Osteoblast (primary cell): ENCODE measurements around the gene YJEFN3. TPM values are rescaled to one million over a fixed set of nuclear protein-coding genes. Genes with fewer than 3 reads are reported as not detected.
A peak's percentile ranks its signal among the peaks of the same experiment; 100 is the strongest.

Source experiments
- DNase-seq: peaks from one replicate; pipeline ENCODE4 v3.0.0; 2011; ENCODE audit warnings: low spot score, mixed read lengths; ENCODE audit not compliant: insufficient read length; ENCODE audit errors: missing footprints
- H2AFZ ChIP-seq: 2 replicates; pipeline ENCODE4 v1.6.0; 2011; ENCODE audit warnings: mild to moderate bottlenecking, low read length
- H3K27ac ChIP-seq: 2 replicates; pipeline ENCODE4 v1.5.1; 2011; ENCODE audit warnings: mild to moderate bottlenecking, low read depth, low read length, moderate library complexity
- H3K27me3 ChIP-seq: 2 replicates; pipeline ENCODE4 v1.6.0; 2012; ENCODE audit warnings: mild to moderate bottlenecking, control low read depth, inconsistent platforms, low read length, moderate library complexity; ENCODE audit not compliant: insufficient read depth
- H3K36me3 ChIP-seq: 2 replicates; pipeline ENCODE4 v1.5.1; 2011; ENCODE audit warnings: mild to moderate bottlenecking, low read length, control low read depth, moderate library complexity; ENCODE audit not compliant: insufficient read depth
- H3K4me1 ChIP-seq: 2 replicates; pipeline ENCODE4 v1.5.1; 2011; ENCODE audit warnings: mild to moderate bottlenecking, low read length, control low read depth, moderate library complexity; ENCODE audit not compliant: insufficient read depth
- H3K4me2 ChIP-seq: 2 replicates; pipeline ENCODE4 v1.6.0; 2011; ENCODE audit warnings: mild to moderate bottlenecking, low read length; ENCODE audit not compliant: insufficient read depth
- H3K4me3 ChIP-seq: fragments of 200-600 bp; sonication (generic); 3 replicates; pipeline ENCODE4 v1.5.1; 2012; ENCODE audit warnings: mild to moderate bottlenecking, low read length, inconsistent platforms; ENCODE audit not compliant: insufficient read depth
- H3K79me2 ChIP-seq: 2 replicates; pipeline ENCODE4 v1.6.0; 2012; ENCODE audit warnings: mild to moderate bottlenecking, low read length, control low read depth, inconsistent platforms; ENCODE audit not compliant: insufficient read depth
- H3K9me3 ChIP-seq: 2 replicates; pipeline ENCODE4 v1.5.1; 2011; ENCODE audit warnings: low read depth, low read length, control low read depth
- H4K20me1 ChIP-seq: 2 replicates; pipeline ENCODE4 v1.6.0; 2012; ENCODE audit warnings: mild to moderate bottlenecking, low read length, control low read depth; ENCODE audit not compliant: insufficient read depth
- total RNA-seq: library from RNA; depleted of rRNA; stranded (reverse); fragments of >200 nt; gene quantifications from 2 replicates; pipeline ENCODE4 v1.2.3, GENCODE V29; 2012
- TF ChIP-seq, protein P1 (sequence below): IDR thresholded peaks from 2 replicates; pipeline ENCODE4 v1.5.1; 2011; ENCODE audit warnings: mild to moderate bottlenecking, low read depth, low read length, moderate library complexity; ENCODE audit errors: extremely low read depth

The YJEFN3 gene
- total RNA-seq, 1 donor: under 0.01 TPM

DNA sequence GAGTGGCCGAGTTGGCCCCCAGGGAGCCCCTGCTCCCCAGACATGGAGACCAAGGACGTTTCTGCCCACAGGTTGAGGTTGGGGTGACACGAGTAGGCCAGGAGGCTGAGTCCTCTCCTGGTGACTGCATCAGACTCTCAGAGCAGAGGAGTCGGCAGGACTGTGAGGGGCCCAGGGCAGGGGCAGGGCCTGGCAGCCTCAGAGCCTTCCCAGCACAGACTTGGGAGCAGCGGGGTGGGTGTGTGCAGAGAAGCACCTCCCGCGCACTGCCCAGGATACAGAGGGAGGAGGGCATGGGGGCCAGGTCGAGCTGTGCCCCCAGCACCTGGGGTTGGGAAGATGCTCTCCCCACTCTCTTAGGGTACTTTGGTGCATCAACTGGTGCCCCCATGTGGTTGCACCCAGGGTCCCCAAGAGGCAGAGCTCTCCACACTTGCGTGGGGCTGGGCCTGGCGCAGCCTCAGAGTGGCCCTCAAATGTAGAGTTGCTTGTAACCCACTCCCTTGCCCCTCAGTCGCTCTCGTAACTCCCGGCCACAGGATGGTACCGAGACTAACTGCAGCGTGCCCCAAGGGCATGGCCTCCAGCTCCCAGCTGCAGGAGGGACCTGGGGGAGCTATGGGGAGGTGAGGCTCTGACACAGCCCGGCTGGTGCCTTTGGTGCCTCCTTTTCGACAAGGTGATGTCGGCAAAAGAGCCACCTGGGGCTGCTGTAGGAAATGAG, 29.3 kb upstream of the YJEFN3 start:
- no peaks in the 10 kb centered on the region for H3K27me3 ChIP-seq
- peaks cover 36% of the 10 kb centered on the region for H3K79me2 ChIP-seq
- no peaks in the 10 kb centered on the region for H3K9me3 ChIP-seq
- peak; percentile 65 for DNase-seq
- no peaks in the 10 kb centered on the region for H3K4me1 ChIP-seq
- TF ChIP-seq, protein P1, sequence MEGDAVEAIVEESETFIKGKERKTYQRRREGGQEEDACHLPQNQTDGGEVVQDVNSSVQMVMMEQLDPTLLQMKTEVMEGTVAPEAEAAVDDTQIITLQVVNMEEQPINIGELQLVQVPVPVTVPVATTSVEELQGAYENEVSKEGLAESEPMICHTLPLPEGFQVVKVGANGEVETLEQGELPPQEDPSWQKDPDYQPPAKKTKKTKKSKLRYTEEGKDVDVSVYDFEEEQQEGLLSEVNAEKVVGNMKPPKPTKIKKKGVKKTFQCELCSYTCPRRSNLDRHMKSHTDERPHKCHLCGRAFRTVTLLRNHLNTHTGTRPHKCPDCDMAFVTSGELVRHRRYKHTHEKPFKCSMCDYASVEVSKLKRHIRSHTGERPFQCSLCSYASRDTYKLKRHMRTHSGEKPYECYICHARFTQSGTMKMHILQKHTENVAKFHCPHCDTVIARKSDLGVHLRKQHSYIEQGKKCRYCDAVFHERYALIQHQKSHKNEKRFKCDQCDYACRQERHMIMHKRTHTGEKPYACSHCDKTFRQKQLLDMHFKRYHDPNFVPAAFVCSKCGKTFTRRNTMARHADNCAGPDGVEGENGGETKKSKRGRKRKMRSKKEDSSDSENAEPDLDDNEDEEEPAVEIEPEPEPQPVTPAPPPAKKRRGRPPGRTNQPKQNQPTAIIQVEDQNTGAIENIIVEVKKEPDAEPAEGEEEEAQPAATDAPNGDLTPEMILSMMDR: no peak
- no peak overlapping the region for H3K4me3 ChIP-seq
- H2AFZ ChIP-seq: no peak overlapping the region
- no peak overlapping the region for H3K27ac ChIP-seq
- peaks cover 7% of the 10 kb centered on the region for H4K20me1 ChIP-seq
- H3K4me2 ChIP-seq: no peak overlapping the region
- peaks cover 67% of the 10 kb centered on the region for H3K36me3 ChIP-seq

GRCh38 chr19:19500975-19501644, 27.6 kb upstream of the YJEFN3 start:
- Histone ChIP-seq H3K9me3 (no peaks in the 10 kb centered on the region), H3K4me3 (no peak overlapping the region), H3K36me3 (peaks cover 62% of the 10 kb centered on the region), H2AFZ (no peak overlapping the region), H3K27ac (no peak overlapping the region), H3K79me2 (peaks cover 24% of the 10 kb centered on the region), H3K4me2 (no peak overlapping the region), H3K27me3 (no peaks in the 10 kb centered on the region), H3K4me1 (no peaks in the 10 kb centered on the region), H4K20me1 (peaks cover 4% of the 10 kb centered on the region)
- TF ChIP-seq, protein P1: no peak
- peak; percentile 42 for DNase-seq

- H3K4me3 ChIP-seq: no peak overlapping the region
- peaks cover 4% of the 10 kb centered on the region for H4K20me1 ChIP-seq
- H3K4me2 ChIP-seq: no peak overlapping the region
- no peaks in the 10 kb centered on the region for H3K27me3 ChIP-seq
- DNase-seq: peak; percentile 42
- TF ChIP-seq, protein P1: no peak
- no peak overlapping the region for H3K27ac ChIP-seq
- H3K9me3 ChIP-seq: no peaks in the 10 kb centered on the region
- H2AFZ ChIP-seq: no peak overlapping the region
- peaks cover 64% of the 10 kb centered on the region for H3K36me3 ChIP-seq
- peaks cover 17% of the 10 kb centered on the region for H3K79me2 ChIP-seq
- no peaks in the 10 kb centered on the region for H3K4me1 ChIP-seq
Observed at GRCh38 chr19:19501798-19502197, 26.9 kb upstream of the YJEFN3 start.

- Histone ChIP-seq H3K36me3 (peaks cover 65% of the 10 kb centered on the region), H3K27me3 (no peaks in the 10 kb centered on the region)
- peak; percentile 58 for DNase-seq
Observed at GRCh38 chr19:19502281-19502680, 26.4 kb upstream of the YJEFN3 start.

More at GRCh38 chr19:19502281-19502680, 26.4 kb upstream of the YJEFN3 start:
- Histone ChIP-seq H3K9me3 (no peaks in the 10 kb centered on the region), H2AFZ (no peak overlapping the region), H3K4me3 (no peak overlapping the region), H3K27ac (no peak overlapping the region), H4K20me1 (peaks cover 4% of the 10 kb centered on the region), H3K4me1 (no peaks in the 10 kb centered on the region), H3K79me2 (peaks cover 14% of the 10 kb centered on the region), H3K4me2 (no peak overlapping the region)
- TF ChIP-seq, protein P1: no peak
